ENCODE measurements around the gene ADAM10. TPM values are rescaled to one million over a fixed set of nuclear protein-coding genes. Genes with fewer than 3 reads are reported as not detected.

ADAM10 gene
- total and polyA plus RNA-seq, 2 of the 8 experiments (the other 6 are each of a cell fraction or from before 2014, with no cell fraction given): 46.5 to 163 TPM

DNA sequence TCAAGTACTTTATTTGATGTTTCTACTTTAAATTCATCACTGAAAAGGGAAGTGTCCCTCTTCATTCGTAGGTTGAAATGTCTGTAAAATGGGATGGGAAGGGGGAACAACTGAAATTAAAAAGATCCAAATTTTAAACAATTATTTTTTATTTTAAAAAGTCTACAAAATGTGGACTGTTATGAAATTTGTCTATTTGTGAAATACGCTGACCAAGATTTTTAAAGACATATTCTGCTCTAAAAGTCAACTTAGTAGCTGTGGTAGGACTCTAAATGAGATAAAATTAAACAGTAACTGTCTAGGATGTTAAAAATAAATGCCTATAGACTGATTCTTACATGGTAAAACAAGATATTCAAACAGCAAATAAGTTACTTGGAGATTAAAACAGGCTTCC lies 67.3 kb downstream of the ADAM10 start:
- POLR2A ChIA-PET (ENCODE audit: partially characterized antibody): no interaction called here
- CTCF ChIA-PET (ENCODE audit: partially characterized antibody): no interaction called here

More for the DNA sequence above, 67.3 kb downstream of the ADAM10 start:
- 84% methylated on average over 2 of the region's 2 CpGs; no CpG with 5 or more reads in 1 of the 2 experiments for WGBS, 2 experiments (ENCODE audit: extremely low coverage in 1 of 2, insufficient coverage in 1 of 2, insufficient read length in 1 of 2, insufficient replicate concordance in 2 of 2, low coverage in 1 of 2, low lambda C conversion rate in 2 of 2, missing lambda C conversion rate in 1 of 2)
- Histone ChIP-seq H2BK20ac (ENCODE audit: low read length) (no peak overlapping the region), H3K79me1 (ENCODE audit: low read depth, low read length) (peaks cover 3% of the 10 kb centered on the region; the same call in 1 of the 2 replicates), H4K5ac (ENCODE audit: insufficient read length, low read depth, low read length) (no peak overlapping the region), H2AK5ac (ENCODE audit: low read depth, low read length) (no peak overlapping the region), H3K4me2 (ENCODE audit: insufficient read depth in 1 of 2, low read depth in 2 of 2, low read length in 2 of 2) (no peak overlapping the region), H3K9me3 (ENCODE audit: insufficient read depth in 2 of 2, low read depth in 1 of 2, low read length in 1 of 2) (no peaks in the 10 kb centered on the region), H3K79me2 (ENCODE audit: control insufficient read depth in 1 of 2, insufficient read depth in 2 of 2, low read length in 2 of 2) (peaks cover 0 to 37% of the 10 kb centered on the region in 2 experiments; a peak in 2 of 4 replicates), H3K27me3 (replicated peaks in 1 of 4; ENCODE audit: control insufficient read depth in 3 of 4, extremely low read depth in 1 of 4, insufficient read depth in 3 of 4, low read length in 3 of 4) (no peaks in the 10 kb centered on the region), H4K8ac (ENCODE audit: extremely low read depth, insufficient read depth, low read length) (no peak overlapping the region), H3K9ac (replicated peaks in 1 of 4; ENCODE audit: extremely low read depth in 1 of 4, low read depth in 3 of 4, low read length in 3 of 4) (no peak overlapping the region), H3K4me3 (ENCODE audit: extremely low read depth in 1 of 4, insufficient read depth in 2 of 4, low read depth in 3 of 4, low read length in 4 of 4) (no peak overlapping the region), H2AFZ (ENCODE audit: low read length) (no peak overlapping the region), H4K20me1 (replicated peaks in 1 of 2; ENCODE audit: control insufficient read depth in 1 of 2, insufficient read depth in 2 of 2, low read length in 2 of 2) (peaks cover 3 to 4% of the 10 kb centered on the region in 2 experiments), H2BK15ac (ENCODE audit: low read length) (no peak overlapping the region), H3K56ac (replicated peaks; ENCODE audit: insufficient read length, low read depth, low read length) (no peak overlapping the region), H3K27ac (ENCODE audit: low read depth, low read length) (no peak overlapping the region), H3K18ac (ENCODE audit: extremely low read depth, low read length) (no peak overlapping the region), H2BK12ac (ENCODE audit: low read depth, low read length) (no peak overlapping the region), H3K23me2 (ENCODE audit: low read depth, low read length) (no peaks in the 10 kb centered on the region), H3K23ac (ENCODE audit: insufficient read length) (no peak overlapping the region), H3K4me1 (replicated peaks in 1 of 4; ENCODE audit: control insufficient read depth in 3 of 4, insufficient read depth in 4 of 4, low read length in 3 of 4) (peaks cover 0 to 2% (median 0%) of the 10 kb centered on the region in 4 experiments; a peak in 2 of 7 replicates), H3K14ac (ENCODE audit: insufficient read length) (no peak overlapping the region), H2BK120ac (replicated peaks; ENCODE audit: low read depth, low read length) (no peak overlapping the region), H3K36me3 (ENCODE audit: control insufficient read depth in 2 of 4, insufficient read depth in 4 of 4, low read length in 3 of 4) (no peaks in the 10 kb centered on the region; a peak in 1 of 8 replicates), H4K91ac (replicated peaks; ENCODE audit: insufficient read length, low read length) (no peak overlapping the region), H3K4ac (replicated peaks; ENCODE audit: insufficient read length, low read depth, low read length) (no peak overlapping the region), H2BK5ac (ENCODE audit: low read depth, low read length) (no peak overlapping the region)
- no peak for DNase-seq (ENCODE audit: low read depth in 1 of 2, low spot score in 2 of 2)
- TF ChIP-seq POLR2A (IDR thresholded peaks at IDR 0.05; ENCODE audit: control extremely low read depth in 1 of 2, low read depth in 2 of 2, low read length in 2 of 2): no peak
- TF ChIP-seq HDAC2 (IDR thresholded peaks at IDR 0.05; ENCODE audit: borderline replicate concordance in 1 of 2, low read depth in 2 of 2, low read length in 2 of 2): no peak
- TF ChIP-seq BRCA1 (IDR thresholded peaks at IDR 0.05; ENCODE audit: low read depth, low read length): no peak
- no peak for TF ChIP-seq MAFK (IDR thresholded peaks at IDR 0.05; ENCODE audit: low read depth, low read length)
- TF ChIP-seq CHD1 (IDR thresholded peaks at IDR 0.05; ENCODE audit: low read depth, low read length): no peak
- no peak for FAIRE-seq

Measured in H1 (cell line).